H9 (cell line): ENCODE results near the gene ANKRD13A. TPM values are rescaled to one million over a fixed set of nuclear protein-coding genes. Genes with fewer than 3 reads are reported as not detected.

Experiments used
- DNase-seq: peaks from one replicate; pipeline ENCODE4 v3.0.0-alpha.2; 2017
- H2AFZ ChIP-seq: one replicate; pipeline ENCODE4 v1.6.1; 2013; ENCODE audit warnings: mild to moderate bottlenecking, low read length, control low read depth, moderate library complexity
- H2AK5ac ChIP-seq: 2 replicates; pipeline ENCODE4 v1.6.1; 2013; ENCODE audit warnings: low read length, control low read depth, mixed read lengths; ENCODE audit not compliant: insufficient read length
- H2BK120ac ChIP-seq: one replicate; pipeline ENCODE4 v1.6.1; 2013; ENCODE audit warnings: low read depth, mild to moderate bottlenecking, low read length, control low read depth, inconsistent platforms; ENCODE audit not compliant: poor library complexity, severe bottlenecking
- H2BK12ac ChIP-seq: 2 replicates; pipeline ENCODE4 v1.6.1; 2013; ENCODE audit warnings: low read length, control low read depth, mixed read lengths, low read depth; ENCODE audit not compliant: insufficient read length
- H2BK15ac ChIP-seq: 2 replicates; pipeline ENCODE4 v1.6.1; 2013; ENCODE audit warnings: low read depth, low read length, control low read depth
- H2BK20ac ChIP-seq: one replicate; pipeline ENCODE4 v1.6.1; 2013; ENCODE audit warnings: low read depth, mild to moderate bottlenecking, low read length, control low read depth, inconsistent platforms; ENCODE audit not compliant: poor library complexity, severe bottlenecking
- H2BK5ac ChIP-seq: 2 replicates; pipeline ENCODE4 v1.6.1; 2013; ENCODE audit warnings: low read length, control low read depth, mixed read lengths; ENCODE audit not compliant: insufficient read length
- H3K14ac ChIP-seq: 2 replicates; pipeline ENCODE4 v1.6.1; 2013; ENCODE audit warnings: low read length, control low read depth; ENCODE audit not compliant: insufficient read depth
- H3K18ac ChIP-seq: 2 replicates; pipeline ENCODE4 v1.6.1; 2013; ENCODE audit warnings: low read depth, mild to moderate bottlenecking, mixed read lengths, low read length, control low read depth; ENCODE audit not compliant: insufficient read length
- H3K23ac ChIP-seq: 2 replicates; pipeline ENCODE4 v1.6.1; 2013; ENCODE audit warnings: low read length, control low read depth, mixed read lengths, low read depth; ENCODE audit not compliant: insufficient read length
- H3K23me2 ChIP-seq: 2 replicates; pipeline ENCODE4 v1.6.1; 2013; ENCODE audit warnings: low read depth, mild to moderate bottlenecking, mixed read lengths, low read length, control low read depth; ENCODE audit not compliant: insufficient read length, poor library complexity, severe bottlenecking
- H3K27ac ChIP-seq: 2 replicates; pipeline ENCODE4 v1.5.1; 2013; ENCODE audit warnings: low read length, control low read depth, mixed read lengths, low read depth; ENCODE audit not compliant: insufficient read length
- H3K27me3 ChIP-seq: 2 replicates; pipeline ENCODE4 v1.6.1; 2013; ENCODE audit warnings: low read length, control low read depth, inconsistent platforms; ENCODE audit not compliant: insufficient read depth
- H3K4ac ChIP-seq: 2 replicates; pipeline ENCODE4 v1.6.1; 2013; ENCODE audit warnings: low read depth, mild to moderate bottlenecking, control low read depth, inconsistent platforms, low read length, moderate library complexity
- H3K4me1 ChIP-seq: 2 replicates; pipeline ENCODE4 v1.6.1; 2013; ENCODE audit warnings: low read length, control low read depth, inconsistent platforms; ENCODE audit not compliant: insufficient read depth
- H3K4me2 ChIP-seq: 2 replicates; pipeline ENCODE4 v1.6.1; 2013; ENCODE audit warnings: low read length, control low read depth, mixed read lengths; ENCODE audit not compliant: insufficient read length, insufficient read depth
- H3K56ac ChIP-seq: 2 replicates; pipeline ENCODE4 v1.6.1; 2013; ENCODE audit warnings: low read depth, mild to moderate bottlenecking, mixed read lengths, low read length, control low read depth; ENCODE audit not compliant: insufficient read length
- H3K79me1 ChIP-seq: 2 replicates; pipeline ENCODE4 v1.6.1; 2013; ENCODE audit warnings: low read depth, mild to moderate bottlenecking, moderate library complexity, low read length, control low read depth, inconsistent platforms; ENCODE audit not compliant: insufficient read depth, poor library complexity, severe bottlenecking
- H3K79me2 ChIP-seq: 2 replicates; pipeline ENCODE4 v1.6.1; 2013; ENCODE audit warnings: low read length, control low read depth, inconsistent platforms; ENCODE audit not compliant: insufficient read depth
- H3K9ac ChIP-seq: 2 replicates; pipeline ENCODE4 v1.6.1; 2013; ENCODE audit warnings: low read length, control low read depth, mixed read lengths; ENCODE audit not compliant: insufficient read length; ENCODE audit errors: extremely low read depth
- H3K9me3 ChIP-seq: one replicate; pipeline ENCODE4 v1.6.1; 2013; ENCODE audit warnings: low read depth, low read length, inconsistent platforms; ENCODE audit not compliant: control insufficient read depth
- H3T11ph ChIP-seq: one replicate; pipeline ENCODE4 v1.6.1; 2013; ENCODE audit warnings: mild to moderate bottlenecking, low read length, control low read depth, inconsistent platforms
- H4K20me1 ChIP-seq: one replicate; pipeline ENCODE4 v1.6.1; 2013; ENCODE audit not compliant: control insufficient read depth, insufficient read length, insufficient read depth
- H4K5ac ChIP-seq: 2 replicates; pipeline ENCODE4 v1.6.1; 2013; ENCODE audit warnings: low read depth, mild to moderate bottlenecking, mixed read lengths, low read length, control low read depth; ENCODE audit not compliant: insufficient read length
- H4K8ac ChIP-seq: replicated peaks from 2 replicates; pipeline ENCODE4 v1.6.1; 2013; ENCODE audit warnings: low read length, control low read depth, mixed read lengths, low read depth; ENCODE audit not compliant: insufficient read length
- H4K91ac ChIP-seq: 2 replicates; pipeline ENCODE4 v1.6.1; 2013; ENCODE audit warnings: low read depth, mild to moderate bottlenecking, moderate library complexity, mixed read lengths, low read length, control low read depth; ENCODE audit not compliant: insufficient read length
- H3K27ac Mint-ChIP-seq, 3 experiments: 2 replicates in 2 of 3; 3 replicates in 1 of 3; pipeline ENCODE4 v1.8.0; 2020 to 2021; ENCODE audit warnings: mixed read lengths in 3 of 3, mild to moderate bottlenecking in 1 of 3, moderate library complexity in 1 of 3
- H3K27me3 Mint-ChIP-seq: 2 replicates; pipeline ENCODE4 v1.8.0; 2021; ENCODE audit warnings: low read depth, mild to moderate bottlenecking, moderate library complexity, mixed read lengths
- H3K36me3 Mint-ChIP-seq, 3 experiments: 2 replicates in 2 of 3; 3 replicates in 1 of 3; pipeline ENCODE4 v1.8.0; 2020 to 2021; ENCODE audit warnings: low read depth in 3 of 3, mixed read lengths in 3 of 3; ENCODE audit not compliant: insufficient read depth in 1 of 3
- H3K4me1 Mint-ChIP-seq, 2 experiments: 2 replicates each; pipeline ENCODE4 v1.8.0; 2020; ENCODE audit warnings: mixed read lengths in 2 of 2
- H3K4me3 Mint-ChIP-seq, 2 experiments: 2 replicates in 1 of 2; 3 replicates in 1 of 2; pipeline ENCODE4 v1.8.0; 2020 to 2021; ENCODE audit warnings: mild to moderate bottlenecking in 2 of 2, mixed read lengths in 2 of 2, moderate library complexity in 1 of 2
- H3K9me3 Mint-ChIP-seq, 2 experiments: 2 replicates in 1 of 2; 3 replicates in 1 of 2; pipeline ENCODE4 v1.8.0; 2020; ENCODE audit warnings: mild to moderate bottlenecking in 2 of 2, mixed read lengths in 2 of 2, moderate library complexity in 1 of 2
- CTCF ChIP-seq: fragments of 200-600 bp; sonication (generic); conservative IDR thresholded peaks from 3 replicates; pipeline ENCODE4 v1.8.0; 2021; ENCODE audit warnings: antibody characterized with exemption, mild to moderate bottlenecking
- WGBS: extraction: QIAGEN DNeasy Blood & Tissue Kit; methylation state at CpG from one replicate; pipeline ENCODE4 v1.1.7; 2013; ENCODE audit warnings: missing lambda C conversion rate, low lambda C conversion rate, mixed read lengths; ENCODE audit not compliant: insufficient read length; ENCODE audit errors: extremely low coverage; 5-methylcytosine and 5-hydroxymethylcytosine counted together
- total RNA-seq: library from RNA; stranded (reverse); gene quantifications from 2 replicates; pipeline ENCODE4 v1.2.1, GENCODE V29; 2021

The ANKRD13A gene
- total RNA-seq, 1 experiment from 2014 or later, result 18.0 TPM

GRCh38 chr12:109994401-109995175 lies 4.6 kb upstream of the ANKRD13A start:
- Mint-ChIP-seq H3K27me3 (no peaks in the 10 kb centered on the region), H3K4me3 (peak overlapping the region; percentile 86 to 93), H3K27ac (no peak overlapping the region), H3K9me3 (no peaks in the 10 kb centered on the region), H3K4me1 (peaks cover 20 to 23% of the 10 kb centered on the region in 2 experiments), H3K36me3 (peaks cover 0 to 11% (median 4%) of the 10 kb centered on the region in 3 experiments; a peak in 5 of 7 replicates)
- Histone ChIP-seq H4K91ac (no peak overlapping the region), H3K27ac (no peak overlapping the region), H3K79me2 (no peaks in the 10 kb centered on the region), H3T11ph (no peak overlapping the region), H4K20me1 (no peaks in the 10 kb centered on the region), H4K8ac (no peak overlapping the region), H3K18ac (no peak overlapping the region), H2BK120ac (no peak overlapping the region), H3K4me1 (peaks cover 2% of the 10 kb centered on the region; the same call in 1 of the 2 replicates), H3K56ac (no peak overlapping the region), H3K4ac (no peak overlapping the region), H2BK12ac (no peak overlapping the region), H2AK5ac (no peak overlapping the region), H3K14ac (no peak overlapping the region), H3K79me1 (no peaks in the 10 kb centered on the region), H3K9me3 (no peaks in the 10 kb centered on the region), H3K27me3 (no peaks in the 10 kb centered on the region), H2BK5ac (no peak overlapping the region), H3K9ac (no peak overlapping the region), H2BK20ac (no peak overlapping the region), H2BK15ac (no peak overlapping the region), H3K23ac (no peak overlapping the region), H3K23me2 (peaks cover 10% of the 10 kb centered on the region), H4K5ac (no peak overlapping the region), H3K4me2 (peak overlapping the region; percentile 82), H2AFZ (no peak overlapping the region)
- no CpG with 5 or more reads among the region's 6 CpGs for WGBS
- DNase-seq, result no peak
- no peak for TF ChIP-seq CTCF
